ENCODE results near the gene KLK12. TPM values are rescaled to one million over a fixed set of nuclear protein-coding genes. Genes with fewer than 3 reads are reported as not detected.

KLK12 gene
- total RNA-seq: 0.69 TPM

GRCh38 chr19:51034704-51035103 lies at the start of gene KLK12:
Gene KLK12, minus strand, starts transcription at chr19:51035002. Its CDS starts 381 bp downstream, at chr19:51034621.
- no peak for DNase-seq

- no peak for DNase-seq
Measured at GRCh38 chr19:51084505-51084904, 49.7 kb upstream of the KLK12 start.

DNA sequence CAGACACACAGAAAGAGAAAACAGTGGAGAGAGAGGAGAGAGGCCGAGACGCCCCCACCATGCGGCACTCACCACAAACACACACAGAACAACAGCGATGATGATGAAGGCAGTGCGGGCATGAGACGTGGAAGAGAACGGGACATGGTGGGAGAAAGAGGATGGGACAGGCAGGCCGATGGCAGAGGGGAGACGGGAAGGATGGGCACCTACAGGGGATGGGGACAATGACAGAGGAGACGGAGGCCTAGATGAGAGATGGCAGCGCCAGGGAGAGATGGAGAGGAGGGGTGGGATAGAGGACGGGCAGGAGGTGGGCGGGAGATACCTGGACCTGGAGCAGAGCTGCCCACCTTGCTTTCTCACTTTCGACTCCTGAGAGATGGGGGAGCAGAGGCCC lies 49.0 kb upstream of the KLK12 start:
- no peak for DNase-seq

DNA sequence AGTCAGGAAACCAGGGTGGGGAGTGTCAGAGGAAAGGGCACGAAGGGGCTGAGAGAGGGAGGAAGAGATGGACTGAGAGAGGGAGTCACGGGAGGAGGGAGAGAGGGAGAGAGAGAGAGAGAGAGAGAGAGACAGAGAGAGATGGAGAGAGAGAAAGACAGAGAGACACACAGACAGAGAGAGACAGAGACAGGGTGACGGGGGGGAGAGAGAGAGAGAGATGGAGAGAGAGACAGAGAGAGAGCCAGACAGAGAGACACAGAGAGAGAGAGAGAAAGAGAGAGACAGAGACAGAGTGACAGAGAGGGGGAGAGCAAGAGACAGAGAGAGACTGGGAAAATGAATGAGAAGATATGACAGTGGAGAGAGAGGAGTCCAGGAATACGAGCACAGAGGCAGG lies 48.4 kb upstream of the KLK12 start:
- no peak for DNase-seq

DNA sequence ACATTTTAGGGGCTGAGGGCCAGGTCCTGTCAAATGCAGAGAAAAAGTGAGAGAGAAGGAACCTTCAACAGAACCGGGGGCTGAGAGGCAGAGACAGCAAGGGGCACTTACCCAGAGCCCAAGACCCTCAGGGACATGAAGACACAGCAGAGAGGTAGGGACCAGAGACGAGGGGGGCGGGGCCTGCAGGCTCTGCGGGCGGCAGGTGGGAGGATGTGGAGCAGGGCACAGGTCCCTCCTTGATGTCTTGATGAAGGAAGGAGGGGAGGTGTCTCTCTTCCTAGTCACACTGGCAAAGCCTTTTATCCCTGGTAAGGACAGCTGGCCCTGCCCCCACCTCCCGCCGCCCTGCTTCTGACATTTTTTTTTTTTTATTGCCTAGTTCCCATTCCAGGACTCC lies 47.8 kb upstream of the KLK12 start, which contains the start of gene KLK14:
TSS of gene KLK14 (minus strand) at position 277 of the 400 bp plus-strand sequence. CDS start at position 4, 273 bp downstream.
- no peak for DNase-seq

DNA sequence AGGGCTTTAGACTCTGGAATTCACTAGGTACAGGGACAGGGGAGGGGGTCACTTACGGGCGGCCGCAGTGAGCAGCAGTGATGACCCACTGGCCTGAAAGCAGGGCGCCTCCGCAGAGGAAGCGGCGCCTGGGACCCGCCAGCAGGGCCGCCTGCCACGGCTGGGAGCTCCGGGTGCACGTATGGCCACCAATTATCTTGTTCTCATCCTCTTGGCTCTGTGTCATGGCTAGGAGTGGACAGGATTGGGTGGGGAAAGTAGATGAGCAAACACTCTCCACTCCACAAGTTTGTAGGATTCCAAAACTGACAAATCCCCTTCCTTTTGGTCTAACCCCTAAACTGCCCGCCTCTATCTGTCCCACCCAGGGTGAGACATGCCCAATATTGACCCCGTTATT lies 46.7 kb upstream of the KLK12 start:
- no peak for DNase-seq

GRCh38 chr19:51079481-51080110 lies 44.8 kb upstream of the KLK12 start:
- no peak for DNase-seq

DNA sequence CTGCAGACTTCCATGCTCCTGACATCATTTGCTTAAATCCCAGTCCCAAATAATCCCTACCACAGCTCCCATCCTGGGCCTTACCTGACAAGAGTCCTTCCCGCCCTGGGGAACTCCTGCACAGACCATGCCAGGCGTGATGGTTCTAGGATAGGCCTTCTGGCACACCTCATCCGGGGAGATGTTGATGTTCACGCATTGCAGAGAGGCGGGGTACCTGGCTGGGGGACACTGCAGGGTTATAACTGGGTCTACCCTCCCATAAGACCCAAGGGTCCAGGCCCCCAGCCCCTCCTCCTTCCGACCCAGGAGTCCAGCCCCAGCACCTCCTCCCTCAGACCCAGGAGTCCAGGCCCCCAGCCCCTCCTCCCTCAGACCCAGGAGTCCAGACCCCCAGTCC lies 43.9 kb upstream of the KLK12 start:
- DNase-seq: no peak

GRCh38 chr19:51078104-51078503 lies 43.3 kb upstream of the KLK12 start:
- DNase-seq: no peak

- no peak for DNase-seq
Measured at GRCh38 chr19:51076631-51077213, 41.9 kb upstream of the KLK12 start.

- DNase-seq: no peak
Measured at GRCh38 chr19:51075998-51076397, 41.2 kb upstream of the KLK12 start.

DNA sequence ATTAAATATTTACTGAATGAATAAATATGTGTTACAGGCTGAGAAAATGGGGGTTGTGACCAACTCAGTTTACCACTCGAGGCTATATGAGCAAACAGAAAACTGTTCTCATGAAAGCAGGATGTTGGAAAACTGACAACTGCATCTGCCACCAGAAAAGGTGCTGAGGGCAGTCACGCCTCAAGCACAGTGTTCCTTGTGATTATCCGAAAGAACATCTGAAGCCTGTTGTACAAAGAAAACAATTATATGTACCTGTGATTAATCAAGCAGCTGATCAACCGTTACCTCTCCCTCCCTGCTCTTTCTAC lies 36.2 kb upstream of the KLK12 start:
- no peak for DNase-seq

DNA sequence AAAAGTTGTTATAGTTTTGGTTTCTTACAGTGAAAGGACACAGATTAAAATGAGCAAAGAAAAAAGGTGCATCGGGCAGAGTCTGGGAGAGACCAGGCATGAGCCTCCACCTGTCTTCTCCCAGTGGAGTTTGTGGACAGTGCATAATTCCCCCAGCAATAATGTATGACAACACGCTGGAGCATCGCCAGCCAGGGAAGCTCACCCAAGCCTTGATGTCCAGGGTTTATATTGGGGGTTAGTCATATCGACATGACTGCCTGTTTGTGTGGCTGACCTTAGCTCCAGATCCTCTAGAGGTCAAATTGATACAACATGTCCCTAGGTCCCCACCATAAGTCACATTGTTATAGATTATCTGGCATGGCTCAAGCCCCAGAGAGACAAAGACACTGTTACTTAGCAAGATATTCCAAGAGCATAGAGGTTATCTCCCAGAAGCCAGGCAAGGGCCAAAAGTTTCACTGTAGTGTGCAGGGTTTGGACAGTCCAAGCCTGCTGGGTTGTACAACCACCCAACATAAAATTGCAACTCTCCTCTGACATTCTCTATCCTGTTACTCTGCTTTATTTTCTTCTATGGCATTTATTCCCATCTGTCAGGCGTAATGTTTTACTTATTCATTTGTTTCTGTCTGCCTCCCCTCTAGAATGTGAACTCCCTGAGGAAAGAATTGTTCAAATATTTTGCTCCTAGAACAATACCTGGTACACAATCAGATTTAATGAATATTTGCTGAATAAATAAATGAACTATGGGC lies 35.7 kb upstream of the KLK12 start:
- DNase-seq: no peak

- DNase-seq: no peak
Measured at GRCh38 chr19:51066393-51067186, 31.8 kb upstream of the KLK12 start.

DNA sequence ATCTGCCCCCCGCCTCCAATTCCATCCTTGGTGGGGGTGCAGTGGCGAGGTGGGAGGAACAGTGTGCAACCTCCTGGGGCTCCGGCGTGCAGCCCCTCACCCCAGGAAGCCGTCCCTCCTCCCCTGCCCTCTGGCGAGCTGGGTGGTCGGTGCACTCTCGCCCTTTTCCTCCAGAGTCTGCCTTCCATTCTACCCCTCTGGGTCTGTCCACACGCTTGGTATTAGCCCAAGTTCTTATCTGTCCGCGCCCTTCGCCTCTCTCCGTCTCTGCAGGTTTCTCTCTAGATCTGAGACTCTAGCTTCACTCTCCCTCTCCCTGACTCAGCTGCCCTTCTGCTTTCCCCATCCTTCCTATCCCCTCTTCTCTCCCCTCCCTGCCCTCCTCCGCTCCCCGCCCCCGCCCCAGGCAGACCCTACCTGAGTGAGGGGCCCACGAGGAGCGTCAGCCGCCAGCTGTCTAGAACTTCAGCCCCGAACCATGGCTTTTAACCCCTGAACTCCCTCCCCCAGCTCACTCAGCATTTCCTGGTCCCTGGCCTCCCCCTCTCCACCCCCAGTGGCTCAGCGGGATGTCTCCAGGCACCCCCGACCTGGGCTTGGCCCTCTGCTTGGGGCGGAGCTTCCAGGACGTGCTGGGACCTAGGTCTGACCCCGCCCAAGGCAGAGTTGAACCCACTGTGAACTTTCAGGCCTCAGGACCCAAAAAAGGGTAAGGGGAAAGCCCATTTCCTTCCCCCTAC lies 30.6 kb upstream of the KLK12 start:
- DNase-seq: no peak

DNA sequence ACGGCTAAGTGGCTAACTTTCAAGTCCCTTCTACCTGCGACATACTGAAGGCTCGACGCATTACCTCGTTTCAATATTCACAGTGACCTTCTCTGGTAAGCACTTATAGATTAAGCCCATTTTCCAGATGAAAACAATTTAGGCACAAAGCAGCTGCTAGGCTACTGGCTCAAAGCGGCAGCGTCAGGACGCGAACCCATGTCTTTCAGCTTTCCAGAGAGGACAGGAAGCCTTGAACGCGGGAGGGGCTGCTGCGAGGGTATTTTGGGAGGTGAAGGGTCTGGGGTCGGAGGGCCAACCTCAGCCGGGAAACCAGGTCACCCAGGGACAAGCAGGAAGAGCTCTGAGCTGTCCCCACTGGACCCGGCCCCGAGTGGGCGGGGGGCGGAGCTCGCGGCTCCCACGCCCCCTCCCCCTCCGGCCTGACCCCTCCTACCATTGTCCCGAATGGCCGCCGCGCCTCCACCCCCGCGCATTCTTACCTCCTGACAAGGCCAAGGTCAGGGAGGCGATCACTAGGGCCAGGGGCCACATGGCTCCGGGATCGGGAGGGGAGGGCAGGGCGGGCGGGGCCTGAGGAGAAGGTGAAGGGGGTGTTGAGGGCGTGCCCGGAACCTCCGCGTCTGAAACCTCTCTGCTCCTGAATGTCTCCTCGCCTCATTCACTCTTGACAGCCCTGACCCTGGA lies 29.9 kb upstream of the KLK12 start, which contains the start of gene KLK13:
TSS of gene KLK13 (minus strand) at position 559 of the 687 bp plus-strand sequence. CDS start at position 534, 25 bp downstream.
- DNase-seq: no peak

- no peak for DNase-seq
Measured at GRCh38 chr19:51063664-51064063, 28.9 kb upstream of the KLK12 start.

- DNase-seq: no peak
Measured at GRCh38 chr19:51060973-51061372, 26.2 kb upstream of the KLK12 start.

- no peak for DNase-seq
Measured at GRCh38 chr19:51060336-51060735, 25.5 kb upstream of the KLK12 start.

DNA sequence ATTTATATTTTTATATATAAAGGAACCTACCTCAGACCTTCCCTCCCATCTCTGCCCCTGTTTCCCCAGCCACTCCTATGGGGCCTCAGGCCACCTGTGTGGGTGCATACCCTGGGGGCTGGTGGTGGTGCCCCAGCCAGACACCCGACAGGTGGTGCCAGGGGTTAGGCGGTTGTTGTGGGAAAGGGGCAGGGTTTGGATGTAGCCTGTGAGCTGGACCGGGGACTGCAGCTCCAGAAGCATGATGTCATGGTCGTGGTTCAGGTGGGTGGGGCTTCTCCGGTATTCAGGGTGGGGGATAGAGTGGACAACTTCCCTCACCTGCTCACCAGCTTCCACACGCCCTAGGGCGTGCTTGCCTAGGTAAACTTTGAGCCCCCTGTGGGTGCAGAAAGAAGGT lies 24.9 kb upstream of the KLK12 start:
- no peak for DNase-seq

DNA sequence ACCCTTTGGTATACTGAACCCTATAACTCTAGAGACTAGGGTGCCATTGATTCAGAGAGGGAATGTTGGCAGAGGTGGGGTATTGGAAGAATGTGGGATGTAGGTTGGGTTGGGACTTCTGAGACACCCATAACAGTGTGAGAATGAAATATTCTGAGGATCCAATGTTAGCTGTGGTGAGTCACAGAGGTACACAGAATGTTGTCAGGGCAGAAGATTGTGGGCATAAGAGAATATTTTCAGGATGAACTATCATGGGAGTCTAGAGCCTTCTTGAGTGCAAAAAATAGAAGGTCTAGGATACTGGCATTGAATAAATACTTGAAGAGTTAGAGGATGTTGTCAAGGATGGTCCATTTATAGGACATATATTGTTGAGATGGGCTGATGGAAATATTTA lies 21.1 kb upstream of the KLK12 start:
- no peak for DNase-seq

- no peak for DNase-seq
Measured at GRCh38 chr19:51047031-51047335, 12.2 kb upstream of the KLK12 start.
